Measurements from ENCODE around the gene CENPH. TPM values are rescaled to one million over a fixed set of nuclear protein-coding genes. Genes with fewer than 3 reads are reported as not detected.

Gene CENPH
- total and polyA plus RNA-seq, 2 of the 13 experiments (the other 11 are each of a cell fraction or from before 2014, with no cell fraction given), result 11.2 to 28.8 TPM

- FAIRE-seq (peak; percentile 81), DNase-seq (ENCODE audit: low spot score) (peak; percentile 86), ATAC-seq (peak; percentile 99)
- 1% methylated on average over 28 of the region's 49 CpGs for WGBS (ENCODE audit: low lambda C conversion rate)
- Histone ChIP-seq H3K27me3 (ENCODE audit: control insufficient read depth in 1 of 2, insufficient read depth in 2 of 2, low read length in 2 of 2) (no peaks in the 10 kb centered on the region; a peak in 1 of 5 replicates), H3K9ac (ENCODE audit: insufficient read depth, low read depth, low read length) (peak within 1 kb of the TSS; percentile 92), H3K4me3 (replicated peaks in 1 of 3; ENCODE audit: insufficient read depth in 1 of 3, low read depth in 2 of 3, low read length in 3 of 3) (peak within 1 kb of the TSS; percentile 84 to 98 (median 98)), H3K9me3 (ENCODE audit: low read length) (no peaks in the 10 kb centered on the region), H3K4me2 (ENCODE audit: low read depth, low read length) (peak within 1 kb of the TSS; percentile 85), H3K4me1 (ENCODE audit: insufficient read depth, low read length) (peaks cover 36% of the 10 kb centered on the region), H3K36me3 (replicated peaks in 1 of 2; ENCODE audit: control insufficient read depth in 1 of 2, insufficient read depth in 2 of 2, low read length in 2 of 2) (peaks cover 2 to 19% of the 10 kb centered on the region in 2 experiments), H2AFZ (ENCODE audit: low read length) (peak within 1 kb of the TSS; percentile 100), H3K27ac (ENCODE audit: extremely low read length, insufficient read depth, low read length) (peak within 1 kb of the TSS; percentile 84), H3K79me2 (ENCODE audit: insufficient read depth, low read length) (peaks cover 37% of the 10 kb centered on the region), H4K20me1 (ENCODE audit: insufficient read depth, low read length) (no peaks in the 10 kb centered on the region)
- ChIA-PET CTCF (ENCODE audit: low intra/inter-chr PET ratio, low total read pairs) (no interaction called here), POLR2A (interaction anchor here (0.6 to 1.9 kb wide), 13 partner anchors 9 to 141 kb away, joined by 3 to 11 read pairs (median 4); partner anchors contain the start of genes CCNB1, CENPH and SLC30A5)
- in situ Hi-C loops (cut with HindIII; ENCODE audit: extremely low pct_ligation_motif_present, low pct_unique_long_range_greater_than_20kb) (no loop called here), intact Hi-C loops (cut with micrococcal nuclease; ENCODE audit: unreplicated experiment) (loop anchor here (1.0 kb wide), 1 partner anchor 45 kb away; the partner anchor contains the start of gene CENPH)
- BruUV-seq (replicated peaks), result TSS peak; percentile 78
- TF ChIP-seq SKIL (CRISPR knock-in tag; IDR thresholded peaks at IDR 0.05; ENCODE audit: borderline replicate concordance), result no peak
- TF ChIP-seq ZNF335 (CRISPR knock-in tag; IDR thresholded peaks at IDR 0.05), result peak; percentile 87
- TF ChIP-seq ZNF276 (CRISPR knock-in tag; IDR thresholded peaks at IDR 0.05; ENCODE audit: low read depth), result peak; percentile 99
- TF ChIP-seq KDM5B (CRISPR knock-in tag; IDR thresholded peaks at IDR 0.05; ENCODE audit: borderline replicate concordance), result peak; percentile 89; the same call in 1 of the 2 replicates
- no peak for TF ChIP-seq ZNF382 (CRISPR knock-in tag; IDR thresholded peaks at IDR 0.05; ENCODE audit: borderline replicate concordance)
- no peak for TF ChIP-seq ZNF703 (CRISPR knock-in tag; IDR thresholded peaks at IDR 0.05; ENCODE audit: borderline replicate concordance)
- TF ChIP-seq TGIF2 (CRISPR knock-in tag; IDR thresholded peaks at IDR 0.05), result peak; percentile 86; the same call in 1 of the 2 replicates
- no peak for TF ChIP-seq ZNF773 (CRISPR knock-in tag; IDR thresholded peaks at IDR 0.05; ENCODE audit: borderline replicate concordance)
- no peak for TF ChIP-seq ATF3 (CRISPR knock-in tag; IDR thresholded peaks at IDR 0.05)
- TF ChIP-seq ZNF256 (CRISPR knock-in tag; conservative IDR thresholded peaks at IDR 0.05), result no peak
- no peak for TF ChIP-seq CREBL2 (CRISPR knock-in tag; IDR thresholded peaks at IDR 0.05; ENCODE audit: borderline replicate concordance)
- TF ChIP-seq ARID4A (CRISPR knock-in tag; IDR thresholded peaks at IDR 0.05; ENCODE audit: borderline replicate concordance), result peak; percentile 98
Observed at GRCh38 chr5:69234457-69235268, 45.3 kb downstream of the CENPH start, which contains the start of gene CDK7. Gene CDK7, plus strand, starts transcription at chr5:69234886. Its CDS starts 90 bp downstream, at chr5:69234976.

Measured in HepG2 (cell line).